ENCODE data around the gene STOML2.

The STOML2 gene

DNA sequence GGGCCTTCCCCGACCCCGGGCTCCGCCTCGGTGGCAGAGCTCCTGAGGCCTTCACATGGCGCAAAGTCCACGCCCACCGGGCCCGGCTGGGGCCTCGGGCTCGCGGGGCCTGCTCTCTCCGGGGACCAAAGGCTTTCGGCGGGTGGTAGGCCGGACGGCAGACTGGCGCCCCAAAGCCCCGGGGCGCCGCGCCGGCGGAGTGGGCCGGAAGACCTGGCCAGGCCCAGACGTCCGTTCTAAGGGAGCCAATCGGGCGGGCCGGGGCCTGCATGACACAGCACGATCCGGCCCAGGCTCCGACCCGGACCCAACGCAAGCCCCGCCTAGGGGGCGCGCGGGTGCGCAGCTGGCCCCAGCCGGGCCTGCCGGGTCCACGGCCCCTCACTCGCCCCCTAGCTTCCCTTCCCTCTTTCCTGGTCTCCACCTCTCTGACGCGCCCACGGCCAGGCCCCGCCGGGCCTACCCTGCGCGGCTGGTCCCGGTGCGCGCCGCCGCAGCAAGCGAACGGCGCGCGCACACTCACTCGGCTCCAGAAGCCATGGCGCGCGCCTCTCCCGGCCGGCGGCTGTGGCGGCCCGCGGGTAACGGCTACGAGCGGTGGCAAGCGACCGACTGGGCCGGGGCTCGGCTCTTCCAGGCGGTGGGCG, 31.0 kb downstream of the STOML2 start:
- DNase-seq: peak; percentile 55

GRCh38 chr9:35070823-35071813, 31.8 kb downstream of the STOML2 start:
- DNase-seq: no peak

GRCh38 chr9:35069020-35069419, 33.9 kb downstream of the STOML2 start:
- no peak for DNase-seq

DNA sequence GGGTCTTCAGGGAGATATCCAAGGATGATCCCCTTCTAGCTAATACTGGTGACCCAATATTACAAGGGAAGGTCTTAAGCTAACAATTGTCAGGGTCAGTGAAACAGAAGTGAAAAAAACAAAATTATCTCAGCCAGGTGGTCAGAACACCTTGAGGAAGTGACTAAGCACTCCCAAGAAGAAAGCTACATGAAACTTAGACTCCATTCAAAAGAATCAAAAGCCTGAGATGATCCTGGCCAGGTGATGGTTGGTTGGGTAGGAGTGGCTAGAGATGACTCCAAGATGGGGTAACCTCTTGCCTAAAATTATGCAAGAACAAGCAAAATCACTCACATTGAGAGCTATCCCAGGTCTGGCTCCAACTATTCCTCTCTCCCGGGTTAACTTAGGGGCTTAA, 35.9 kb downstream of the STOML2 start:
- DNase-seq: no peak

- no peak for DNase-seq
Measured at GRCh38 chr9:35060548-35061207, 42.3 kb downstream of the STOML2 start.

- no peak for DNase-seq
Measured at GRCh38 chr9:35059438-35059837, 43.5 kb downstream of the STOML2 start.

GRCh38 chr9:35057271-35057620, 45.7 kb downstream of the STOML2 start:
- no peak for DNase-seq

GRCh38 chr9:35056571-35057270, 46.2 kb downstream of the STOML2 start:
- no peak for DNase-seq

DNA sequence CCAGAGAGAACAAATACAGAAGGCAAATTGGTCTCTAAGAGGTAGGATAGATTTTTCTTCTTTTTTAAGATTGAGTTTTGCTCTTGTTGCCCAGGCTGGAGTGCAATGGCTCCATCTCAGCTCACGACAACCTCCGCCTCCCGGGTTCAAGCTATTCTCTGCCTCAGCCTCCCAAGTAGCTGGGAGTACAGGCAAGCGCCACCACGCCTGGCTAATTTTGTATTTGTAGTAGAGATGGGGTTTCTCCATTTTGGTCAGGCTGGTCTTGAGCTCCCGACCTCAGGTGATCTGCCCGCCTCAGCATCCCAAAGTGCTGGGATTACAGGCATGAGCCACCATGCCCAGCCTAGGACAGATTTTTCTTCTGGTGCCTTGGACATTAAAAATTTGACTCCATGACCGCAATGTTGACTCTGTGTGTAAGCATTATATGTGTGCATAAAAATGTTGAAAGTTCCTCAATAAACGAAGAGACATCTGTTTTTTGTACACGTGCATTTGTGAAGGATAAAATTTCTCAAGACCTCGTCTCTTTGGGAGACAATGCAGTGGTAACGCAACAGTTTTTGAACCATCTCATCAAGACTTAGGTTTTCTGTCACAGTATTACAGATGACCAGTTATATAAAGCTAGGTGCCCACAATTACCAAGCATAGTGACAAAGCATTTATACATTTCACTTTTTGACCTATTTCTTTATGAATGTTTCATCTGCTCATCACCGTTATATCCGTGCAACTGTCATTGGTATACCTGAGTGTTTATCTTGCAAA, 47.9 kb downstream of the STOML2 start:
- no peak for DNase-seq

DNA sequence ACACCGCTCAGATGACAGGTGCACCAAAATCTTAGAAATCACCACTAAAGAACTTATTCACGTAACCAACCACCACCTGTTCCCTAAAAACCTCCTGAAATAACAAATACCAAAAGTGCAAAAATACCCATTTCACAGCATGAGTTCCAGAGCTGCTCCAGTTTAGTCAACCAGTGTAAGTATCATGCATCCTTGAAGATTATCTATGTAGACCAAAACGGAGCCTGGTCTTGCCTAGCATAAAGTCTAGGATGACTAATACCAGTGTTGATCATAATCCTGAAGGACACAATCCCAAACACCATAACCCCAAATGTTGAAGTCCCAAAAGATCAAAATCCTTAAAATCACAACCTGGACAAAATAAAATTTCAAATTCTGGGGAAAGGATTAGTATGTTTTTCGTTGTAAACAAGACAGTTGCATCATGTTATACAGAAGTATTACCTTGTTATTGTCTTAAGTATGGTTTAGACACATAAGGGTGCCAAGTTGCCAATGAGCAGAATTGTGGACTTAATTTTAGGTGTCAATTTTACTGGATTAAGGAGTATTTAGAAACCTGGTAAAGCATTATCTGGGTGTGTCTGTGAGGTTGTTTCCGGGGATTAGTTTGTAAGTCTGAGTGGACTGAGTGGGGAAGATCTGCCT, 48.6 kb downstream of the STOML2 start:
- no peak for DNase-seq

DNA sequence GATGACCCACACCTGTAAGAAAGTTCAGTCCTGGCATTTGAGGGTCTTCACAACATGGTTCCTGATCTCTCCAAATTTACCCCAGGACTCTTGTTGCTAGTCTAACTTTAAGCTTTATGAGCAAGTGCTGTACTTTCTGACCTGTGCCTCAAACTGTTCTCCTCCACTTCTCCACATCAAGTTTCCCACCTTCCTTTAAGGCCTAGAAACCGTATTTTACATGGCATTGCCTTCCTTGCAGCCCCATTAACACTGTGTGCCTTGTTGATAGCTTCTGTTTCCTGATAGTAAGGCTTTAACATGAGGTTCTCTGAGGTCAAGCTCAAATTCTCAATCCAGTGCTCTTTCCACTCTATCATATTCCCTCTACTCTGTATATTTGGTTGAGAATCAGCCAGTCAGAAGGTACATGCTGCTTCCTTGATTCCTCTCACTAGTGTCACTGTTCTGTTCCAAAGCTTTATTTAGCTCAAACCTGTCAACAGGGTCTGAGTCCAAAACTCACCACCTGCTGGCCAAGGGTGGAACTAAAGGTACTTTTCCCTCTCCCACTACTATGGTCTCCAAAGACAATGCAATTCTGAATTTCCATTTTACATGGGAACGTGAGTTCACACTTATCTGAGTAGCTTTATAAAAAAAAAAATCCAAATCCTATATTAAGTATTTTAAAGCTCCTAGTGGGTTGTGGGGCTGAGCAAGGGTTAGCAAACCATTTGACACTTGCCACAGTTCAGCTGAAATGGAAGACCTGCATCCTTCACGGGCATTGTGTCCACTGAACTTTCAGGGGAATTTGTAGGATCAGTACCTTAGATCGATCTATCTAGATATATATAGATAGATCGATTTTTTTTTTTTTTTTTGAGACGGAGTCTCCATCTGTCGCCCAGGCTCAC, 51.6 kb downstream of the STOML2 start:
- DNase-seq: peak; percentile 4

All from NCI-H2171 treated with DMSO at 0.1 percent for 48 hours (cell line).